ENCODE measurements around the gene RAPGEF5. TPM values are rescaled to one million over a fixed set of nuclear protein-coding genes. Genes with fewer than 3 reads are reported as not detected.

Gene RAPGEF5
- total RNA-seq, 4 donors from 2014 or later: 26.5 to 76.6 (median 39.3) TPM

GRCh38 chr7:22124941-22125340 is 232.0 kb downstream of the RAPGEF5 start:
- no peak overlapping the region for H3K27ac ChIP-seq
- no peaks in the 10 kb centered on the region for H3K36me3 ChIP-seq
- H3K9me3 ChIP-seq: no peaks in the 10 kb centered on the region
- intact Hi-C loops (cut with DNase I): no loop called here
- TF ChIP-seq CTCF (IDR thresholded peaks at IDR 0.05) (no peak), POLR2A (IDR thresholded peaks at IDR 0.05) (no peak)
- WGBS, 2 donors: 57 to 89% methylated on average over 3 of the region's 3 CpGs
- H3K4me3 ChIP-seq (replicated peaks in 1 of 3): no peak overlapping the region
- H3K4me1 ChIP-seq: peaks cover 0 to 10% of the 10 kb centered on the region in 2 donors
- DNase-seq: no peak
- H3K27me3 ChIP-seq: no peaks in the 10 kb centered on the region

DNA sequence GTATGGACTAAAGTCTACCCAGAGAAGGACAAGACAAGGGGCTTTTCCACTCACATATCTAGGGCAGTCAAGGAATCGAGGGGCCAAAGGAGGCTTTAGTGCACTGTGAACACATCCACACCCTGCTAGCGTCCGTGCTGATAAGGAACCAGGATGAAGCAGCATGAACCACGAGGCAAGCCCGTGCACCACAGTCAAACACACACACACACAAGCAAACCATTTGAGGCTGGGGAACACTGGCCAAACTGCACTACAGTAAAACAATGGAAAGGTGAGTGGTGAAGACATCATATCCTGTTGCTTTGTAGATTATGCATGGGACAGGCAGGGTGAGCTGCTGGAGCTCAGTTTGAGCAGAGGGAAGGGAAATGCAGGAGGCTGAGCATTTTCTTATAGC is 233.8 kb downstream of the RAPGEF5 start:
- 76 to 82% methylated on average over 5 of the region's 5 CpGs for WGBS, 2 donors
- TF ChIP-seq POLR2A (IDR thresholded peaks at IDR 0.05): no peak
- no peak for TF ChIP-seq CTCF (IDR thresholded peaks at IDR 0.05)
- H3K4me3 ChIP-seq (replicated peaks in 1 of 3): no peak overlapping the region
- H3K27ac ChIP-seq: no peak overlapping the region
- no peak for DNase-seq
- intact Hi-C loops (cut with DNase I): no loop called here
- H3K27me3 ChIP-seq: no peaks in the 10 kb centered on the region
- no peaks in the 10 kb centered on the region for H3K36me3 ChIP-seq
- H3K4me1 ChIP-seq: no peaks in the 10 kb centered on the region
- no peaks in the 10 kb centered on the region for H3K9me3 ChIP-seq

DNA sequence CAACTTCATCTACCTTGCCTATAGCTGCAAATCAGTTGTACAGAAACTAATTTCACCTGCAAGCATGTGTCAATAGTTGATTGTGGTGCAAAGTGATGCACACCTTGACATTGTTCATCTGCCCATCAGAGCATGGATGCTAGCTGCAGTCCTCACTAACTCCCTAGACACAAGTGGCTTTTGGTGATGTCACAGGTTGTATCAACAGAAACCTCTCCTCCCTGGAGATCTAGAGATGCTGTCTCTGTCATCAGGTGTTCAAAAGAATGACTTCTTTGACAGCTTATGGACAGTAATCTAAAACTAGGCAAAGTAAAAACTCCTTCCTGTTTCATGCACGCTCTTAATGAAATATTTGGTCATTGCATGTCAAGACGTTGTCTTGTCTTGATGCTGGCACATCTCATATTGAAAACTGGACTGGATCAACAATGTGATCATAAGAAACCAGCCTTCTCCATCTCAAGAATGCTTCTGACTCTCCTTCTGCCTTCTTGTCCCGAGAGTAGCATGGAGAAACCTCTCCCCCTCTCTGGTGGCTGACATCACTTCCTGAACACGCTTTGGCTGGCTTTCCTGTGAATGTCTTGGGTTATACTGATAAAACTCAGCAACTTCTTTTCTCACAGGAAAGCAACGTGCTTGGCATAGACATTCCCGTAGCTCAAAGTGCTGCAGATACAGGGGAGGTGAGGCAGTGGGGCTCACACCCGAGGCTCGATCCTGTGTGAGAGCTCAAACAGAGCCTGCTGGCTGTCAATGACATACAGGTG is 235.1 kb downstream of the RAPGEF5 start:
- Histone ChIP-seq H3K4me3 (replicated peaks in 1 of 3) (no peak overlapping the region), H3K36me3 (no peaks in the 10 kb centered on the region), H3K4me1 (no peaks in the 10 kb centered on the region), H3K9me3 (no peaks in the 10 kb centered on the region), H3K27me3 (no peaks in the 10 kb centered on the region), H3K27ac (no peak overlapping the region)
- TF ChIP-seq CTCF (IDR thresholded peaks at IDR 0.05) (no peak), POLR2A (IDR thresholded peaks at IDR 0.05) (no peak)
- no peak for DNase-seq
- intact Hi-C loops (cut with DNase I): no loop called here
- WGBS, 2 donors: 65 to 72% methylated on average over 8 of the region's 8 CpGs

- no peaks in the 10 kb centered on the region for H3K4me1 ChIP-seq
- H3K27me3 ChIP-seq: no peaks in the 10 kb centered on the region
- no peak overlapping the region for H3K4me3 ChIP-seq (replicated peaks in 1 of 3)
- intact Hi-C loops (cut with DNase I): no loop called here
- H3K27ac ChIP-seq: no peak overlapping the region
- H3K9me3 ChIP-seq: no peaks in the 10 kb centered on the region
- DNase-seq: no peak
- TF ChIP-seq CTCF (IDR thresholded peaks at IDR 0.05): no peak
- no peak for TF ChIP-seq POLR2A (IDR thresholded peaks at IDR 0.05)
- no peaks in the 10 kb centered on the region for H3K36me3 ChIP-seq
- 92 to 93% methylated on average over 8 of the region's 8 CpGs for WGBS, 2 donors
These were observed 236.4 kb downstream of the RAPGEF5 start for GRCh38 chr7:22120391-22121053.

DNA sequence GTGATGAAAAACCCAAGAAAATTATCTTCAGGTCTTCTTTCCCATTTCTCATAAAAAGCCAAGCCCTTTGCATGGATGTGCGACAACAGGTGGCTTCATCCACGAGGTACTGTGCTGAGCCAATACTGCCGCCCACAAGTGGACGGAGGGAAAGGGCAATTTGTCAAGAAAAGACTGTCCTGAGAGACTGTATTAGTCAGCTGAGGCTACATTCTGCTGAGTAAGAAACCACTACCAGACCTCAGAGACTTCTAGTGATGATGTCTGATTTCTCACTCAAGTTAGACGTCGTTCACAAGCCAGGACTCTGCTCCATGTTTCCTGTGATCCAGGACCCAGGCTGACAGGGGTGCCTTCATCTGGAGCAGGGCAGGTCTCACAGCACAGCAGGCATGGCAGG is 239.7 kb downstream of the RAPGEF5 start:
- no peak for TF ChIP-seq CTCF (IDR thresholded peaks at IDR 0.05)
- no peak for TF ChIP-seq POLR2A (IDR thresholded peaks at IDR 0.05)
- 87 to 91% methylated on average over 6 of the region's 6 CpGs for WGBS, 2 donors
- Histone ChIP-seq H3K4me1 (no peaks in the 10 kb centered on the region), H3K4me3 (replicated peaks in 1 of 3) (no peak overlapping the region), H3K27ac (no peak overlapping the region), H3K36me3 (no peaks in the 10 kb centered on the region), H3K27me3 (no peaks in the 10 kb centered on the region), H3K9me3 (no peaks in the 10 kb centered on the region)
- intact Hi-C loops (cut with DNase I): no loop called here
- no peak for DNase-seq

Measured in thyroid gland (tissue), 4 donors.